GM19397 (cell line): ENCODE measurements around the gene MRPL45.
A peak's percentile ranks its signal among the peaks of the same experiment; 100 is the strongest.

Source experiments
- ATAC-seq: cut with Tn5 transposase; IDR thresholded peaks from one replicate; pipeline ENCODE4 v1.9.1; 2021; ENCODE audit warnings: mild to moderate bottlenecking, moderate library complexity; ENCODE audit not compliant: unreplicated experiment

MRPL45 gene

GRCh38 chr17:38344420-38344745 lies 47.4 kb downstream of the MRPL45 start:
- ATAC-seq = no peak

- no peak for ATAC-seq
Observed at GRCh38 chr17:38345743-38346142, 48.8 kb downstream of the MRPL45 start.

GRCh38 chr17:38349097-38349730 lies 52.2 kb downstream of the MRPL45 start:
- ATAC-seq = no peak

- no peak for ATAC-seq
Observed at GRCh38 chr17:38350035-38350434, 53.1 kb downstream of the MRPL45 start.

GRCh38 chr17:38351412-38352222 lies 54.6 kb downstream of the MRPL45 start, which contains the start of gene SOCS7:
SOCS7 (plus strand) TSS chr17:38351844; CDS start chr17:38352053, 209 bp downstream.
- ATAC-seq = peak; percentile 90

GRCh38 chr17:38352245-38353085 lies 55.5 kb downstream of the MRPL45 start:
- no peak for ATAC-seq

- ATAC-seq = no peak
Observed at GRCh38 chr17:38353086-38353604, 56.2 kb downstream of the MRPL45 start.

- no peak for ATAC-seq
Observed at GRCh38 chr17:38353668-38354067, 56.7 kb downstream of the MRPL45 start.

- ATAC-seq = no peak
Observed at GRCh38 chr17:38354466-38354865, 57.5 kb downstream of the MRPL45 start.

GRCh38 chr17:38355251-38355650 lies 58.3 kb downstream of the MRPL45 start:
- no peak for ATAC-seq

- ATAC-seq = no peak
Observed at GRCh38 chr17:38357486-38358123, 60.6 kb downstream of the MRPL45 start.

- no peak for ATAC-seq
Observed at GRCh38 chr17:38358586-38359513, 61.9 kb downstream of the MRPL45 start.

GRCh38 chr17:38361694-38362465 lies 64.9 kb downstream of the MRPL45 start:
- no peak for ATAC-seq

- ATAC-seq = no peak
Observed at GRCh38 chr17:38363016-38363415, 66.0 kb downstream of the MRPL45 start.

GRCh38 chr17:38364741-38365140 lies 67.8 kb downstream of the MRPL45 start:
- ATAC-seq = no peak

GRCh38 chr17:38369124-38369886 lies 72.3 kb downstream of the MRPL45 start:
- no peak for ATAC-seq
